H1 (cell line): ENCODE results near the gene HTRA1. TPM values are rescaled to one million over a fixed set of nuclear protein-coding genes. Genes with fewer than 3 reads are reported as not detected.

ENCODE experiments used
- FOSL1 ChIP-seq: IDR thresholded peaks from 2 replicates; pipeline ENCODE4 v1.6.1; 2011; ENCODE audit warnings: mild to moderate bottlenecking, low read depth, low read length, moderate library complexity; ENCODE audit not compliant: insufficient read depth
- SP4 ChIP-seq: IDR thresholded peaks from 2 replicates; pipeline ENCODE4 v1.6.1; 2012; ENCODE audit warnings: low read length, inconsistent platforms
- polyA plus RNA-seq, 7 experiments: library from polyadenylated mRNA; depleted of rRNA in 3 of 7; stranded (reverse) in 5 of 7; unstranded in 2 of 7; fragments of >200 nt in 5 of 7; fragments of 200-250 nt in 2 of 7; gene quantifications; 1 replicate in 5 of 7; 2 replicates in 1 of 7; 4 replicates in 1 of 7; pipeline versions ENCODE4 v1.2.1 to v1.2.3, GENCODE V29; 2011 to 2013; ENCODE audit warnings: missing spikeins in 2 of 7, mixed read lengths in 2 of 7
- total RNA-seq: library from RNA; stranded (reverse); fragmentation: NEBNext Ultra II Directional; extraction: Animal tissue kit (Norgen Biotek cat#: 25700); gene quantifications from 2 replicates; pipeline ENCODE4 v1.2.1, GENCODE V29; 2021
- TF ChIP-seq, protein P1 (sequence below), 3 experiments: IDR thresholded peaks; 1 replicate in 2 of 3; 2 replicates in 1 of 3; pipeline versions ENCODE4 v1.5.1 to v1.6.1; 2011; ENCODE audit warnings: low read length in 3 of 3, mild to moderate bottlenecking in 3 of 3, inconsistent platforms in 2 of 3, low read depth in 1 of 3, moderate library complexity in 1 of 3; ENCODE audit not compliant: insufficient read depth in 1 of 3; ENCODE audit errors: control extremely low read depth in 1 of 3

The HTRA1 gene
- total and polyA plus RNA-seq, 2 of the 8 experiments (the other 6 are each of a cell fraction or from before 2014, with no cell fraction given), result 15.8 to 20.1 TPM

DNA sequence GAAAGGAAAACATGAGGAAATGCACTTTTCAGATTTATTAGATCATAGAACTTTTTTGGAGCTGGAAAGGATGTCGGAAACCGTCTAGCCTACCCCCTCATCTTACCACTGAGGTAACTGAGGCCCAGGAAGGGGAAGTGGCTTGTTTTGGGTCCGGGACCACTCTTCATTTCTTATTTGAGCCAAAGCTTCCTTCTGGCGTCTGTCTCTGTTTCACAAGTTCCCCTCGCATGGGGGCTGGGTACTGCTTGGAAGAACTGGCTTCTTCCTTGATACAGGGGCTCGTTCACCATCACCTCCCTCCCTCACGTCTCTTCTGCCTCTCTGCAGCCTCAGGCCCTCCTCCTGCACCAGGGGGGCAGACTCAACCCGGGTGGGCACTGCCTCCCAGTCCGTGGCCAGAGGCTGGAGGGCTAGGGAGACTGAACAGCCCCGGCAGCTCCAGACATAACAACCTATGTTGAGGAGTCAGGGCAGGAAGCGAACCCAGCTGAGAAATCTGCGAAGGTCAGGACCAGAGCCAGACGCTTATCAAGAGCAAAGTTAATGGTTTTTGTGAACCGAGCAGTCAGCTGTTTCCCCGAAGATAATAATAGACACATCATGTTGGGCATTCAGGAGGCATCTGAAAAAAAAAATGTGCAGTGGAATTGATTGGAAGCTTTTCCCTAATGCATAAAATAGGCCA, 12.9 kb downstream of the HTRA1 start (continued):
- TF ChIP-seq, protein P1, sequence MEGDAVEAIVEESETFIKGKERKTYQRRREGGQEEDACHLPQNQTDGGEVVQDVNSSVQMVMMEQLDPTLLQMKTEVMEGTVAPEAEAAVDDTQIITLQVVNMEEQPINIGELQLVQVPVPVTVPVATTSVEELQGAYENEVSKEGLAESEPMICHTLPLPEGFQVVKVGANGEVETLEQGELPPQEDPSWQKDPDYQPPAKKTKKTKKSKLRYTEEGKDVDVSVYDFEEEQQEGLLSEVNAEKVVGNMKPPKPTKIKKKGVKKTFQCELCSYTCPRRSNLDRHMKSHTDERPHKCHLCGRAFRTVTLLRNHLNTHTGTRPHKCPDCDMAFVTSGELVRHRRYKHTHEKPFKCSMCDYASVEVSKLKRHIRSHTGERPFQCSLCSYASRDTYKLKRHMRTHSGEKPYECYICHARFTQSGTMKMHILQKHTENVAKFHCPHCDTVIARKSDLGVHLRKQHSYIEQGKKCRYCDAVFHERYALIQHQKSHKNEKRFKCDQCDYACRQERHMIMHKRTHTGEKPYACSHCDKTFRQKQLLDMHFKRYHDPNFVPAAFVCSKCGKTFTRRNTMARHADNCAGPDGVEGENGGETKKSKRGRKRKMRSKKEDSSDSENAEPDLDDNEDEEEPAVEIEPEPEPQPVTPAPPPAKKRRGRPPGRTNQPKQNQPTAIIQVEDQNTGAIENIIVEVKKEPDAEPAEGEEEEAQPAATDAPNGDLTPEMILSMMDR (IDR thresholded peaks at IDR 0.05; ENCODE audit: control extremely low read depth in 1 of 3, insufficient read depth in 1 of 3, low read depth in 1 of 3, low read length in 3 of 3), result no peak
- TF ChIP-seq SP4, result no peak
- no peak for TF ChIP-seq FOSL1
